ENCODE data around the gene PDPR. TPM values are rescaled to one million over a fixed set of nuclear protein-coding genes. Genes with fewer than 3 reads are reported as not detected.
"Not testable (repeated sequence)": the region's sequence is repeated elsewhere in the genome, so short reads cannot be mapped to it uniquely, and the experiment has no call there.

PDPR gene
- total RNA-seq, 2 experiments from 2014 or later: 13.9 to 15.7 TPM

GRCh38 chr16:70187858-70188607 is 73.9 kb downstream of the PDPR start:
- DNase-seq; intact Hi-C loops (cut with micrococcal nuclease); H3K4me3 Mint-ChIP-seq; H3K9me3 Mint-ChIP-seq; POLR2A ChIA-PET; H3K4me1 Mint-ChIP-seq (ENCODE audit: low read depth); H3K27ac Mint-ChIP-seq; H3K36me3 Mint-ChIP-seq; CTCF ChIA-PET; H3K27me3 Mint-ChIP-seq: not testable (repeated sequence)

GRCh38 chr16:70188608-70188915 is 74.4 kb downstream of the PDPR start:
- H3K36me3 Mint-ChIP-seq; POLR2A ChIA-PET; H3K4me3 Mint-ChIP-seq; intact Hi-C loops (cut with micrococcal nuclease); H3K27ac Mint-ChIP-seq; H3K9me3 Mint-ChIP-seq; CTCF ChIA-PET; DNase-seq; H3K27me3 Mint-ChIP-seq; H3K4me1 Mint-ChIP-seq (ENCODE audit: low read depth): not testable (repeated sequence)

DNA sequence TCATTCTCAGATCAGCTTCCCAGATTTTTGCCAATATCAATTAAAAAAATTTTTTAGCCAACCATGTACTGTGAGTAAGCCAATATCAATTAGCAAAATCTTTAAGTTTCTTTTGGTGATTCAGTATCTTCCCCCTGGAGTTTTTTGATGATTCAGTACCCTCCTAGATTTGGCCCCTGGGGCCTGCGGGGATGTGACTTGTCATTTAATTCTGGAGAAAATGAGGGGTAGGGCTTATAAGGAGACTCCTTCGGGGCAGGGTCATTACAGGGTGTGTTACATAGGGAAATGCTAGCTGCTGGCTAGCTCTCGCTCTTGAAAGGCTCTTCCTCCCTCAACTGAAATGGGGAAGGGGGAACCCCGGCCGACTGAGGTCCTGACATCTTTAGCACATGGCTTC is 76.4 kb downstream of the PDPR start:
- intact Hi-C loops (cut with micrococcal nuclease); H3K4me1 Mint-ChIP-seq (ENCODE audit: low read depth); H3K4me3 Mint-ChIP-seq: not testable (repeated sequence)

DNA sequence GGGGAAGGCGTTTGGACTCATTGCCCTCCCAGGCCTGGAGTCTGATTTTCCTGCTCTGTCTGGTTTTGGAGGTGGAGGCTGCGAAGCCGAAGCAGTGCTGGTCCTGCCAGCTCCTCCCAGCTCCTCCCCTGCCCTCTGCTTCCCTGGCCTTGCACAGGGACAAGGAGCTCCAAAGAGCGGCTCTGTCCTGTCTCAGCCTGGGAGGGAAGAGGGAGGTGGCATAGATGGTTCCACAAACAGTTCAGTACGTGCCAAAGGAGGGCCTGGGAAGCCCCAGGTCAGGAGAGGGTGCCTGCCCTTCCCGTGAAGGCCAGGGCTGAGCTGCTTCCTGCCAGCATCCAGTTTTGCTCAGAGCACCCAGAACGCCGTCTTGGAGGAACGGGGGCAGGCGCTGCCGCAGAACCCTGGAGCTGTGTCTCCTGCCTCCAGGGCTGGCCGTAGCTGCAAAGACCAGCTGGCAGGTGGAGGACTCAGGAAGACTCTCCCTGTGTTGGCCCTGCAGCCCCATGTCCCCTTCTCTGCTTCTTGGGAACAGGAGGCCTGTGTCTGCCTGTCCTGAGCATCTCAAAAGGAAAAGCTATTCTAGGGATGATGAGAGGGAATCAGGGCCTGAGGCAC is 82.7 kb downstream of the PDPR start:
- H3K36me3 Mint-ChIP-seq; intact Hi-C loops (cut with micrococcal nuclease); H3K27me3 Mint-ChIP-seq; H3K27ac Mint-ChIP-seq; DNase-seq; H3K9me3 Mint-ChIP-seq; H3K4me3 Mint-ChIP-seq; POLR2A ChIA-PET; H3K4me1 Mint-ChIP-seq (ENCODE audit: low read depth); CTCF ChIA-PET: not testable (repeated sequence)

More for the DNA sequence above, 76.4 kb downstream of the PDPR start:
- H3K36me3 Mint-ChIP-seq, CTCF ChIA-PET, POLR2A ChIA-PET, H3K9me3 Mint-ChIP-seq, DNase-seq, H3K27me3 Mint-ChIP-seq, H3K27ac Mint-ChIP-seq: not testable (repeated sequence)

DNA sequence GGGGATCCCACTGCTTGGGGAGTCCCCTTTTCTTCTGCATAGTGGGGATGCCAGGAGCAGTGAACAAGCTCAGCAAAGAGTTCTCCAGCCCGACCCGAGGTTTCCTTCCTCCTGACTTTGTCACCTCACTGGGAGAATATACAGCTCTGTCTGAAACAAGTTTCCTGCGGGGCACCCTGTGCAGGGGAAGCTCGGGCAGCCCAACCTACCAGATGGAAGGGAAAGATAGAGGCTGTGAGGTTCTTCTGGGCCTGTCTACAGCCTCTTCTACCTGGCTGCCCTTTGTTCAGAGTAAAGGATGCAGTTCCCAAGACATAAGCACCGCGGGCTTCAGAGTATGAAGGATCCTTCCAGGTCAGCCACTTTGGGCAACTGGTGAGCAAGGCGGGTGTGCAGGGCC is 83.5 kb downstream of the PDPR start:
- H3K4me3 Mint-ChIP-seq; CTCF ChIA-PET; H3K27me3 Mint-ChIP-seq; H3K4me1 Mint-ChIP-seq (ENCODE audit: low read depth); POLR2A ChIA-PET; H3K36me3 Mint-ChIP-seq; DNase-seq; intact Hi-C loops (cut with micrococcal nuclease); H3K9me3 Mint-ChIP-seq; H3K27ac Mint-ChIP-seq: not testable (repeated sequence)

- H3K36me3 Mint-ChIP-seq; H3K4me3 Mint-ChIP-seq; H3K9me3 Mint-ChIP-seq; POLR2A ChIA-PET; H3K27me3 Mint-ChIP-seq; CTCF ChIA-PET; H3K4me1 Mint-ChIP-seq (ENCODE audit: low read depth); intact Hi-C loops (cut with micrococcal nuclease); H3K27ac Mint-ChIP-seq; DNase-seq: not testable (repeated sequence)
These were observed 84.1 kb downstream of the PDPR start for GRCh38 chr16:70198230-70198629.

- H3K4me3 Mint-ChIP-seq, DNase-seq: not testable (repeated sequence)
These were observed 84.5 kb downstream of the PDPR start for GRCh38 chr16:70198666-70199065.

GRCh38 chr16:70199170-70199569 is 85.0 kb downstream of the PDPR start:
- intact Hi-C loops (cut with micrococcal nuclease); H3K9me3 Mint-ChIP-seq; DNase-seq; H3K36me3 Mint-ChIP-seq; POLR2A ChIA-PET; H3K4me1 Mint-ChIP-seq (ENCODE audit: low read depth); CTCF ChIA-PET; H3K27ac Mint-ChIP-seq; H3K4me3 Mint-ChIP-seq; H3K27me3 Mint-ChIP-seq: not testable (repeated sequence)

More at GRCh38 chr16:70198666-70199065, 84.5 kb downstream of the PDPR start:
- intact Hi-C loops (cut with micrococcal nuclease); H3K4me1 Mint-ChIP-seq (ENCODE audit: low read depth); H3K27ac Mint-ChIP-seq; CTCF ChIA-PET; POLR2A ChIA-PET; H3K9me3 Mint-ChIP-seq; H3K27me3 Mint-ChIP-seq; H3K36me3 Mint-ChIP-seq: not testable (repeated sequence)

DNA sequence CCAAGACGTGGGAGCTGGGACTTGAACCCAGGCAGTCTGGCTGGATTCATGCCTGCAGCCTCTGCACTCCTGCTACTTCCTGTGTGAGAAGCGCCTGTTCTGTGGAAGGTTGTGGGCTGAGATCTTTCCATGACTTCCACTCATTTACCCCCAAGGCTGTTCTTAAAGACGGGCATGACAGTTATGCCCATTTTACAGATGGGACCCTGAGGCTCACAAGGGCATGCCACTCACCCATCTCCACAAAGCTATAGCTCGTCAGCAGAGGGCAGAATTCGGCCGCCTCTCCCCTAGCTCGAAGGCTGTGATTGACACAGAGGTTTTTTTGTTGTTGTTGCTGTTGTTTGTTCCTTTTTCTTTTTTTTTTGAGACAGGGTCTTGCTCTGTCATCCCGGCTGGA is 85.9 kb downstream of the PDPR start:
- H3K4me3 Mint-ChIP-seq; CTCF ChIA-PET; POLR2A ChIA-PET; H3K27ac Mint-ChIP-seq; intact Hi-C loops (cut with micrococcal nuclease); H3K27me3 Mint-ChIP-seq; H3K9me3 Mint-ChIP-seq; H3K4me1 Mint-ChIP-seq (ENCODE audit: low read depth); H3K36me3 Mint-ChIP-seq; DNase-seq: not testable (repeated sequence)

GRCh38 chr16:70203508-70203907 is 89.4 kb downstream of the PDPR start:
- H3K27me3 Mint-ChIP-seq; H3K36me3 Mint-ChIP-seq; H3K4me3 Mint-ChIP-seq; CTCF ChIA-PET; H3K9me3 Mint-ChIP-seq; DNase-seq; POLR2A ChIA-PET; H3K4me1 Mint-ChIP-seq (ENCODE audit: low read depth); intact Hi-C loops (cut with micrococcal nuclease); H3K27ac Mint-ChIP-seq: not testable (repeated sequence)

GRCh38 chr16:70204010-70204409 is 89.9 kb downstream of the PDPR start:
- H3K9me3 Mint-ChIP-seq; H3K27me3 Mint-ChIP-seq; H3K4me1 Mint-ChIP-seq (ENCODE audit: low read depth); CTCF ChIA-PET; H3K36me3 Mint-ChIP-seq; intact Hi-C loops (cut with micrococcal nuclease); DNase-seq; H3K27ac Mint-ChIP-seq; H3K4me3 Mint-ChIP-seq; POLR2A ChIA-PET: not testable (repeated sequence)

- H3K4me1 Mint-ChIP-seq (ENCODE audit: low read depth); CTCF ChIA-PET; intact Hi-C loops (cut with micrococcal nuclease); H3K27ac Mint-ChIP-seq; H3K27me3 Mint-ChIP-seq; DNase-seq; POLR2A ChIA-PET; H3K9me3 Mint-ChIP-seq; H3K4me3 Mint-ChIP-seq: not testable (repeated sequence)
- peaks cover 11% of the 10 kb centered on the region for H3K36me3 Mint-ChIP-seq
These were observed 90.7 kb downstream of the PDPR start for GRCh38 chr16:70204668-70205405.

GRCh38 chr16:70206382-70206781 is 92.2 kb downstream of the PDPR start:
- POLR2A ChIA-PET; intact Hi-C loops (cut with micrococcal nuclease); H3K9me3 Mint-ChIP-seq; CTCF ChIA-PET; DNase-seq; H3K27ac Mint-ChIP-seq; H3K4me1 Mint-ChIP-seq (ENCODE audit: low read depth); H3K4me3 Mint-ChIP-seq; H3K27me3 Mint-ChIP-seq: not testable (repeated sequence)
- peaks cover 15% of the 10 kb centered on the region for H3K36me3 Mint-ChIP-seq
